HepG2 (cell line): ENCODE results near the gene AP2S1. TPM values are rescaled to one million over a fixed set of nuclear protein-coding genes. Genes with fewer than 3 reads are reported as not detected.

Experiments used
- CTCF ChIP-seq: sonication (generic); formaldehyde crosslinking; IDR thresholded peaks from 2 replicates; pipeline ENCODE4 v1.5.0; 2020; ENCODE audit warnings: mild to moderate bottlenecking, missing genetic modification reagents, moderate library complexity
- HES4 ChIP-seq: sonication (generic); formaldehyde crosslinking; IDR thresholded peaks from 2 replicates; pipeline ENCODE4 v1.9.0; 2021; ENCODE audit warnings: mild to moderate bottlenecking, missing genetic modification reagents, borderline replicate concordance
- HINFP ChIP-seq: sonication (generic); formaldehyde crosslinking; IDR thresholded peaks from 2 replicates; pipeline ENCODE4 v1.4.0; 2020; ENCODE audit warnings: low read depth, mild to moderate bottlenecking, missing genetic modification reagents
- HMGA1 ChIP-seq: sonication (generic); formaldehyde crosslinking; conservative IDR thresholded peaks from 2 replicates; pipeline ENCODE4 v1.4.0; 2020; ENCODE audit warnings: missing genetic modification reagents
- KLF15 ChIP-seq: sonication (generic); formaldehyde crosslinking; IDR thresholded peaks from 2 replicates; pipeline ENCODE4 v1.8.1; 2023; ENCODE audit warnings: borderline replicate concordance, mild to moderate bottlenecking, inconsistent platforms, missing genetic modification reagents, mixed read lengths
- MATR3 ChIP-seq: sonication (generic); formaldehyde crosslinking; IDR thresholded peaks from 2 replicates; pipeline ENCODE4 v1.4.0; 2020; ENCODE audit warnings: missing genetic modification reagents
- NCOA2 ChIP-seq: sonication (generic); formaldehyde crosslinking; IDR thresholded peaks from 2 replicates; pipeline ENCODE4 v1.8.0; 2022; ENCODE audit warnings: inconsistent platforms
- NFE2L1 ChIP-seq: sonication (generic); formaldehyde crosslinking; IDR thresholded peaks from 2 replicates; pipeline ENCODE4 v1.4.0; 2020; ENCODE audit warnings: missing genetic modification reagents, mild to moderate bottlenecking, borderline replicate concordance
- PHF21A ChIP-seq: sonication (generic); formaldehyde crosslinking; IDR thresholded peaks from 2 replicates; pipeline ENCODE4 v1.5.0; 2020; ENCODE audit warnings: mild to moderate bottlenecking, missing genetic modification reagents
- POLR2AphosphoS5 ChIP-seq: IDR thresholded peaks from 2 replicates; pipeline ENCODE4 v1.6.1; 2012; ENCODE audit warnings: low read depth, low read length
- RARA ChIP-seq: IDR thresholded peaks from 2 replicates; pipeline ENCODE4 v1.6.1; 2016; ENCODE audit warnings: missing genetic modification reagents, missing compliant biosample characterization
- SKIL ChIP-seq: sonication (generic); formaldehyde crosslinking; IDR thresholded peaks from 2 replicates; pipeline ENCODE4 v1.8.0; 2022; ENCODE audit warnings: missing genetic modification reagents, mild to moderate bottlenecking, moderate library complexity, borderline replicate concordance
- TCF7L2 ChIP-seq: IDR thresholded peaks from 2 replicates; pipeline ENCODE4 v1.6.1; 2011; ENCODE audit warnings: mild to moderate bottlenecking, low read depth, low read length, moderate library complexity
- TEAD3 ChIP-seq: optimal IDR thresholded peaks from 2 replicates; pipeline ENCODE3; 2016; ENCODE audit warnings: borderline replicate concordance
- XRCC5 ChIP-seq: fragments of 200-400 bp; formaldehyde crosslinking; optimal IDR thresholded peaks from 2 replicates; pipeline ENCODE3; 2017; ENCODE audit warnings: mild to moderate bottlenecking, low read length
- ZBTB1 ChIP-seq: sonication (generic); formaldehyde crosslinking; IDR thresholded peaks from 2 replicates; pipeline ENCODE4 v1.4.0; 2020; ENCODE audit warnings: missing genetic modification reagents, borderline replicate concordance
- ZBTB7B ChIP-seq: sonication (generic); formaldehyde crosslinking; IDR thresholded peaks from 2 replicates; pipeline ENCODE4 v1.4.0; 2020; ENCODE audit warnings: missing genetic modification reagents
- ZMYM3 ChIP-seq: sonication (generic); formaldehyde crosslinking; IDR thresholded peaks from 2 replicates; pipeline ENCODE4 v1.5.1; 2020; ENCODE audit warnings: mild to moderate bottlenecking, missing genetic modification reagents
- ZNF205 ChIP-seq: IDR thresholded peaks from 2 replicates; pipeline ENCODE4 v1.6.1; 2018; ENCODE audit warnings: missing biosample characterization, missing genetic modification reagents
- ZNF362 ChIP-seq: sonication (generic); formaldehyde crosslinking; IDR thresholded peaks from 2 replicates; pipeline ENCODE4 v1.4.0; 2020; ENCODE audit warnings: missing genetic modification reagents, mild to moderate bottlenecking, borderline replicate concordance
- ZNF570 ChIP-seq: sonication (generic); formaldehyde crosslinking; IDR thresholded peaks from 2 replicates; pipeline ENCODE4 v1.4.0; 2020; ENCODE audit warnings: mild to moderate bottlenecking, missing genetic modification reagents, borderline replicate concordance
- ZNF574 ChIP-seq: sonication (generic); formaldehyde crosslinking; IDR thresholded peaks from 2 replicates; pipeline ENCODE4 v1.4.0; 2020; ENCODE audit warnings: missing genetic modification reagents
- ZNF652 ChIP-seq: IDR thresholded peaks from 2 replicates; pipeline ENCODE4 v1.6.1; 2016; ENCODE audit warnings: low read depth, borderline replicate concordance
- polyA plus RNA-seq, 8 experiments: library from polyadenylated mRNA; depleted of rRNA in 3 of 8; stranded (reverse) in 7 of 8; unstranded in 1 of 8; fragments of >200 nt; fragmentation: Illumina TruSeq in 4 of 8; extraction: Trizol in 4 of 8; gene quantifications; 2 replicates each; pipeline versions ENCODE4 v1.2.1 to v1.2.3, GENCODE V29; 2011 to 2016; ENCODE audit warnings: low read depth in 4 of 8, missing spikeins in 1 of 8, mixed read lengths in 1 of 8; ENCODE audit not compliant: insufficient read depth in 1 of 8
- total RNA-seq, 5 experiments: library from RNA; depleted of rRNA; stranded (reverse); fragments of >200 nt; fragmentation: Illumina TruSeq; extraction: Trizol; gene quantifications; 2 replicates each; pipeline ENCODE4 v1.2.3, GENCODE V29; 2016; ENCODE audit warnings: low read depth in 1 of 5

AP2S1 gene
- total and polyA plus RNA-seq, 2 of the 13 experiments (the other 11 are each of a cell fraction or from before 2014, with no cell fraction given), result 45.2 to 86.1 TPM

GRCh38 chr19:46840498-46840942 lies 10.1 kb downstream of the AP2S1 start (continued):
- TF ChIP-seq NCOA2 (CRISPR knock-in tag) (no peak), XRCC5 (peak; percentile 26), ZMYM3 (CRISPR knock-in tag) (no peak), CTCF (CRISPR knock-in tag) (peak; percentile 92), ZNF652 (CRISPR knock-in tag) (no peak), HMGA1 (no peak), ZBTB7B (CRISPR knock-in tag) (no peak), SKIL (CRISPR knock-in tag) (no peak), MATR3 (no peak), HINFP (CRISPR knock-in tag) (no peak), POLR2AphosphoS5 (no peak), ZNF362 (CRISPR knock-in tag) (peak; percentile 99), RARA (CRISPR knock-in tag) (no peak), ZNF574 (CRISPR knock-in tag) (0 out of 2 replicates have a peak, but pooled peaks have one; percentile 13), ZBTB1 (CRISPR knock-in tag) (no peak), HES4 (no peak), ZNF205 (CRISPR knock-in tag) (no peak), TCF7L2 (no peak), ZNF570 (CRISPR knock-in tag) (no peak), NFE2L1 (no peak), PHF21A (CRISPR knock-in tag) (0 out of 2 replicates have a peak, but pooled peaks have one; percentile 24), KLF15 (CRISPR knock-in tag) (no peak), TEAD3 (CRISPR knock-in tag) (peak; percentile 96)
